H1 (cell line): ENCODE results near the gene WSCD1. TPM values are rescaled to one million over a fixed set of nuclear protein-coding genes. Genes with fewer than 3 reads are reported as not detected.

Source experiments
- CTCF ChIA-PET: fragments of 300-600 bp; sonication (Branson Sonifier 250); formaldehyde crosslinking; loops from one replicate; lab custom pipeline; 2021; ENCODE audit not compliant: partially characterized antibody; lab: Charles Lee
- POLR2A ChIA-PET: fragments of 300-600 bp; sonication (Branson Sonifier 250); formaldehyde crosslinking; loops from one replicate; lab custom pipeline; 2021; ENCODE audit warnings: inconsistent platforms; ENCODE audit not compliant: partially characterized antibody; lab: Charles Lee
- DNase-seq, 2 experiments: peaks; one replicate each; pipeline versions ENCODE4 v3.0.0 to v3.0.0-alpha.2; 2010 to 2022; ENCODE audit warnings: low spot score in 2 of 2, low read depth in 1 of 2, mixed read lengths in 1 of 2
- FAIRE-seq: peaks from 2 replicates; lab custom pipeline; 2011; peaks lifted over from hg19 to GRCh38; lab: Jason Lieb, UNC
- H2AFZ ChIP-seq: 2 replicates; pipeline ENCODE4 v1.8.1; 2012; ENCODE audit warnings: low read length, inconsistent platforms
- H2AK5ac ChIP-seq: 2 replicates; pipeline ENCODE4 v1.6.1; 2013; ENCODE audit warnings: low read depth, low read length
- H2BK120ac ChIP-seq: replicated peaks from 2 replicates; pipeline ENCODE3; 2013; ENCODE audit warnings: low read depth, low read length, inconsistent platforms
- H2BK12ac ChIP-seq: 2 replicates; pipeline ENCODE4 v1.6.1; 2013; ENCODE audit warnings: low read depth, low read length
- H2BK15ac ChIP-seq: 2 replicates; pipeline ENCODE4 v1.6.1; 2013; ENCODE audit warnings: low read length
- H2BK20ac ChIP-seq: 2 replicates; pipeline ENCODE4 v1.6.1; 2013; ENCODE audit warnings: low read length
- H2BK5ac ChIP-seq: 2 replicates; pipeline ENCODE4 v1.6.1; 2013; ENCODE audit warnings: low read depth, low read length
- H3K14ac ChIP-seq: 2 replicates; pipeline ENCODE4 v1.6.1; 2013; ENCODE audit warnings: inconsistent platforms; ENCODE audit not compliant: insufficient read length
- H3K18ac ChIP-seq: 2 replicates; pipeline ENCODE4 v1.6.1; 2013; ENCODE audit warnings: low read length; ENCODE audit errors: extremely low read depth
- H3K23ac ChIP-seq: 2 replicates; pipeline ENCODE4 v1.6.1; 2013; ENCODE audit warnings: inconsistent platforms; ENCODE audit not compliant: insufficient read length
- H3K23me2 ChIP-seq: 2 replicates; pipeline ENCODE4 v1.6.1; 2013; ENCODE audit warnings: low read depth, low read length
- H3K27ac ChIP-seq: 2 replicates; pipeline ENCODE4 v1.6.1; 2011; ENCODE audit warnings: low read depth, low read length, inconsistent platforms
- H3K27me3 ChIP-seq, 4 experiments: replicated peaks in 1 of 4; 1 replicate in 1 of 4; 2 replicates in 3 of 4; pipeline versions ENCODE4 v1.6.1 to v1.8.1; 2011 to 2013; ENCODE audit warnings: low read length in 3 of 4, mild to moderate bottlenecking in 3 of 4, inconsistent platforms in 2 of 4, mixed read lengths in 2 of 4, moderate library complexity in 1 of 4; ENCODE audit not compliant: control insufficient read depth in 3 of 4, insufficient read depth in 3 of 4; ENCODE audit errors: extremely low read depth in 1 of 4
- H3K36me3 ChIP-seq, 4 experiments: 2 replicates each; pipeline versions ENCODE4 v1.6.1 to v1.8.1; 2011 to 2013; ENCODE audit warnings: mild to moderate bottlenecking in 4 of 4, low read length in 3 of 4, moderate library complexity in 2 of 4, control low read depth in 1 of 4, inconsistent platforms in 1 of 4; ENCODE audit not compliant: insufficient read depth in 4 of 4, control insufficient read depth in 2 of 4
- H3K4ac ChIP-seq: replicated peaks from 2 replicates; pipeline ENCODE3; 2013; ENCODE audit warnings: low read length, low read depth, mixed read lengths, inconsistent platforms; ENCODE audit not compliant: insufficient read length
- H3K4me1 ChIP-seq, 4 experiments: replicated peaks in 1 of 4; 1 replicate in 1 of 4; 2 replicates in 3 of 4; pipeline versions ENCODE4 v1.6.1 to v1.8.1; 2011 to 2013; ENCODE audit warnings: low read length in 3 of 4, inconsistent platforms in 2 of 4, mixed read lengths in 1 of 4; ENCODE audit not compliant: insufficient read depth in 4 of 4, control insufficient read depth in 3 of 4
- H3K4me2 ChIP-seq, 2 experiments: 2 replicates each; pipeline versions ENCODE4 v1.6.1 to v1.8.1; 2011 to 2013; ENCODE audit warnings: low read depth in 2 of 2, low read length in 2 of 2, control low read depth in 1 of 2, inconsistent platforms in 1 of 2, mild to moderate bottlenecking in 1 of 2; ENCODE audit not compliant: insufficient read depth in 1 of 2
- H3K4me3 ChIP-seq, 4 experiments: fragments of 200-600, 300-600 bp in 1 of 4; sonication (generic), shearing (Covaris generic), sonication (Bioruptor Twin) in 1 of 4; 2 replicates each; pipeline versions ENCODE4 v1.5.1 to v1.8.1; 2011 to 2016; ENCODE audit warnings: low read length in 4 of 4, low read depth in 3 of 4, control low read depth in 2 of 4, inconsistent platforms in 2 of 4, mild to moderate bottlenecking in 2 of 4, mixed read lengths in 1 of 4, moderate library complexity in 1 of 4; ENCODE audit not compliant: insufficient read depth in 2 of 4; ENCODE audit errors: extremely low read depth in 1 of 4
- H3K56ac ChIP-seq: replicated peaks from 2 replicates; pipeline ENCODE3; 2013; ENCODE audit warnings: low read depth, mild to moderate bottlenecking, mixed read lengths, low read length, inconsistent platforms; ENCODE audit not compliant: insufficient read length
- H3K79me1 ChIP-seq: 2 replicates; pipeline ENCODE4 v1.6.1; 2013; ENCODE audit warnings: low read depth, low read length, control low read depth
- H3K79me2 ChIP-seq, 2 experiments: 2 replicates each; pipeline versions ENCODE4 v1.6.1 to v1.8.1; 2012 to 2013; ENCODE audit warnings: low read length in 2 of 2, mild to moderate bottlenecking in 2 of 2, inconsistent platforms in 1 of 2; ENCODE audit not compliant: insufficient read depth in 2 of 2, control insufficient read depth in 1 of 2
- H3K9ac ChIP-seq, 4 experiments: replicated peaks in 1 of 4; 1 replicate in 1 of 4; 2 replicates in 3 of 4; pipeline versions ENCODE4 v1.6.1 to v1.8.1; 2011 to 2013; ENCODE audit warnings: low read depth in 3 of 4, low read length in 3 of 4, control low read depth in 2 of 4, mild to moderate bottlenecking in 2 of 4, moderate library complexity in 2 of 4, inconsistent platforms in 1 of 4; ENCODE audit errors: extremely low read depth in 1 of 4
- H3K9me3 ChIP-seq, 2 experiments: 2 replicates each; pipeline versions ENCODE4 v1.6.1 to v1.8.1; 2012 to 2013; ENCODE audit warnings: mild to moderate bottlenecking in 2 of 2, moderate library complexity in 2 of 2, control low read depth in 1 of 2, inconsistent platforms in 1 of 2, low read depth in 1 of 2, low read length in 1 of 2, mixed read lengths in 1 of 2; ENCODE audit not compliant: insufficient read depth in 2 of 2
- H4K20me1 ChIP-seq, 2 experiments: replicated peaks in 1 of 2; 2 replicates each; pipeline versions ENCODE3 to v1.8.1; 2011 to 2013; ENCODE audit warnings: inconsistent platforms in 2 of 2, low read length in 2 of 2, mild to moderate bottlenecking in 1 of 2; ENCODE audit not compliant: insufficient read depth in 2 of 2, control insufficient read depth in 1 of 2
- H4K5ac ChIP-seq: 2 replicates; pipeline ENCODE4 v1.6.1; 2013; ENCODE audit warnings: low read length, low read depth, mixed read lengths, inconsistent platforms; ENCODE audit not compliant: insufficient read length
- H4K8ac ChIP-seq: 2 replicates; pipeline ENCODE4 v1.8.0; 2013; ENCODE audit warnings: mild to moderate bottlenecking, moderate library complexity, low read length, inconsistent platforms; ENCODE audit not compliant: insufficient read depth; ENCODE audit errors: extremely low read depth
- H4K91ac ChIP-seq: replicated peaks from 2 replicates; pipeline ENCODE3; 2013; ENCODE audit warnings: low read length, mixed read lengths, inconsistent platforms; ENCODE audit not compliant: insufficient read length
- CTBP2 ChIP-seq: IDR thresholded peaks from 2 replicates; pipeline ENCODE4 v1.7.0; 2011; ENCODE audit warnings: borderline replicate concordance, mild to moderate bottlenecking, moderate library complexity, mixed read lengths, low read length; ENCODE audit not compliant: insufficient read depth, insufficient read length
- GABPA ChIP-seq: IDR thresholded peaks from 2 replicates; pipeline ENCODE4 v1.6.1; 2011; ENCODE audit warnings: mild to moderate bottlenecking, low read length, moderate library complexity, borderline replicate concordance; ENCODE audit not compliant: insufficient read depth
- JUND ChIP-seq: IDR thresholded peaks from 2 replicates; pipeline ENCODE4 v1.6.1; 2011; ENCODE audit warnings: mild to moderate bottlenecking, improper control_type of control experiment, low read length
- PHF8 ChIP-seq: fragments of 200-600 bp; sonication (generic); conservative IDR thresholded peaks from 2 replicates; pipeline ENCODE4 v1.7.1; 2012; ENCODE audit warnings: low read depth, mild to moderate bottlenecking, inconsistent platforms, low read length, moderate library complexity
- POLR2A ChIP-seq, 2 experiments: IDR thresholded peaks; 1 replicate in 1 of 2; 2 replicates in 1 of 2; pipeline ENCODE4 v1.6.1; 2011; ENCODE audit warnings: low read depth in 2 of 2, low read length in 2 of 2, mild to moderate bottlenecking in 2 of 2; ENCODE audit errors: control extremely low read depth in 1 of 2
- RAD21 ChIP-seq, 2 experiments: IDR thresholded peaks in 1 of 2; conservative IDR thresholded peaks in 1 of 2; 2 replicates each; pipeline ENCODE4 v1.6.1; 2011; ENCODE audit warnings: low read depth in 2 of 2, low read length in 2 of 2, improper control_type of control experiment in 1 of 2, inconsistent platforms in 1 of 2, mild to moderate bottlenecking in 1 of 2, moderate library complexity in 1 of 2
- RBBP5 ChIP-seq: IDR thresholded peaks from 2 replicates; pipeline ENCODE4 v1.7.1; 2012; ENCODE audit warnings: low read depth, mild to moderate bottlenecking, inconsistent platforms, low read length, moderate library complexity, borderline replicate concordance
- whole genome bisulfite sequencing, 2 experiments: shearing (Covaris generic) in 1 of 2; methylation state at CpG; one replicate each; pipeline versions ENCODE4 v1.1.6 to v1.1.7; 2013 to 2015; ENCODE audit warnings: low lambda C conversion rate in 2 of 2, mixed read lengths in 2 of 2, inconsistent platforms in 1 of 2, low coverage in 1 of 2, missing lambda C conversion rate in 1 of 2; ENCODE audit not compliant: insufficient replicate concordance in 2 of 2, insufficient coverage in 1 of 2, insufficient read length in 1 of 2; ENCODE audit errors: extremely low coverage in 1 of 2, missing lambda C conversion rate in 1 of 2; 5-methylcytosine and 5-hydroxymethylcytosine counted together
- polyA plus RNA-seq, 7 experiments: library from polyadenylated mRNA; depleted of rRNA in 3 of 7; stranded (reverse) in 5 of 7; unstranded in 2 of 7; fragments of >200 nt in 5 of 7; fragments of 200-250 nt in 2 of 7; gene quantifications; 1 replicate in 5 of 7; 2 replicates in 1 of 7; 4 replicates in 1 of 7; pipeline versions ENCODE4 v1.2.1 to v1.2.3, GENCODE V29; 2011 to 2013; ENCODE audit warnings: missing spikeins in 2 of 7, mixed read lengths in 2 of 7
- total RNA-seq: library from RNA; stranded (reverse); fragmentation: NEBNext Ultra II Directional; extraction: Animal tissue kit (Norgen Biotek cat#: 25700); gene quantifications from 2 replicates; pipeline ENCODE4 v1.2.1, GENCODE V29; 2021
- TF ChIP-seq, protein P1 (sequence below): IDR thresholded peaks from 2 replicates; pipeline ENCODE4 v1.6.1; 2012; ENCODE audit warnings: low read length, inconsistent platforms

The WSCD1 gene
- total and polyA plus RNA-seq, 2 of the 8 experiments (the other 6 are each of a cell fraction or from before 2014, with no cell fraction given): 21.9 to 39.0 TPM

DNA sequence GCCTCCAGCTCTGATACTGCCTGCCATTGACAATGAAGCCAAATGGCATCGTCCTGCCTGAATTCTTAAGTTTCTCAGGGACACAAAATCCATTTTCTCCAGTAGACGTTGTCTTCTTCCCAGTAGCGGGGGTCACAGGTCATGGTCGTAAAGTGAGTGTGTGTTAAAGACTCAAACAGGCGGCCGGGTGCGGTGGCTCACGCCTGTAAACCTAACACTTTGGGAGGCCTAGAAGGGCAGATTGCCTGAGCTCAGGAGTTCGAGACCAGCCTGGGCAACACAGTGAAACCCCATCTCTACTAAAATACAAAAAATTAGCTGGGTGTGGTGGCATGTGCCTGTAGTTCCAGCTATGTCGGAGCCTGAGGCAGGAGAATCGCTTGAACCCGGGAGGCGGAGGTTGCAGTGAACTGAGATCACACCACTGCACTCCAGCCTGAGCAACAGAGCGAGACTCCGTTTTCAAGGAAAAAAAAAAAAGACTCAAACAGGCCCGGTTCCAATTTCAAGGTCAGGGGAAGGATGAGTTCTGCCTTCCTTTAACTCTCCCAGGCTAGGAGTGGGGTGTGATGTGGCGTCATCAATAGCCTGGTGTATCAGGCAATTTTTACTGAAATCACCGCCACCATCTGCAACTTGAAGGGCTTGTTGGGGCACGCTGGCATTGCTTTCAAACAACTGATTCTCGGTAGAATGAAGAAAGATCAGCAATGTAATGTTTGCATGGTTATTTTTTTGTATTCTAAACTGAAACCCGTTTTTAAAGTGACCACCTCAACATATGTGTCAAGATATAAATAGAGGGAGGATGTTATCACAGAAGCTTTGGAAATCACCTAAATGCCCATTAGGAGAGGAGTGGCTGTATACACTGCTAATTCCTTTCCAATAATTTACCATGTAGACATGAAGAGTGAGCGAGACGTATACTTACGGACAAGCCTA is 91.0 kb downstream of the WSCD1 start:
- peak overlapping the region; percentile 62; the same call in 1 of the 2 replicates for H2BK5ac ChIP-seq
- H3K9ac ChIP-seq: no peak overlapping the region
- H2AK5ac ChIP-seq: 0 out of 2 replicates have a peak overlapping the region, but pooled peaks have one; percentile 65
- FAIRE-seq (no peak), DNase-seq (no peak)
- H3K18ac ChIP-seq: peak overlapping the region; percentile 78
- H4K8ac ChIP-seq: no peak overlapping the region
- H2BK20ac ChIP-seq: peak overlapping the region; percentile 97; the same call in 1 of the 2 replicates
- peak overlapping the region; percentile 97 for H2BK120ac ChIP-seq
- no peaks in the 10 kb centered on the region; a peak in 1 of 7 replicates for H3K27me3 ChIP-seq
- H3K36me3 ChIP-seq: no peaks in the 10 kb centered on the region
- H3K4ac ChIP-seq: no peak overlapping the region
- no peak overlapping the region for H3K27ac ChIP-seq
- WGBS, 2 experiments: 83% methylated on average over 24 of the region's 24 CpGs; no CpG with 5 or more reads in 1 of the 2 experiments
- H3K23ac ChIP-seq: no peak overlapping the region
- no peaks in the 10 kb centered on the region for H4K20me1 ChIP-seq
- H2BK12ac ChIP-seq: peak overlapping the region; percentile 80; the same call in 1 of the 2 replicates
- no peak overlapping the region for H3K56ac ChIP-seq
- H3K4me2 ChIP-seq: peak overlapping the region; percentile 68 to 78; a peak in 3 of 4 replicates
- no peaks in the 10 kb centered on the region for H3K79me2 ChIP-seq
- H3K79me1 ChIP-seq: no peaks in the 10 kb centered on the region
- ChIA-PET POLR2A (interaction anchor here (1.2 kb wide), 1 partner anchor 21 kb away, joined by 3 read pairs; no protein-coding TSS in a partner anchor), CTCF (interaction anchor here (1.1 to 1.5 kb wide), 4 partner anchors 15 to 414 kb away, joined by 3 to 4 read pairs (median 4); no protein-coding TSS in a partner anchor)
- no peak overlapping the region for H2AFZ ChIP-seq
- no peaks in the 10 kb centered on the region for H3K23me2 ChIP-seq
- no peak overlapping the region for H3K14ac ChIP-seq
- H4K5ac ChIP-seq: peak overlapping the region; percentile 34
- no peak overlapping the region for H2BK15ac ChIP-seq
- H3K4me1 ChIP-seq: peaks cover 9 to 25% (median 18%) of the 10 kb centered on the region in 4 experiments
- H4K91ac ChIP-seq: peak overlapping the region; percentile 94
- H3K9me3 ChIP-seq: no peaks in the 10 kb centered on the region
- H3K4me3 ChIP-seq: peak overlapping the region in 1 of 4 experiments; percentile 39; a peak in 1 of 8 replicates
- TF ChIP-seq RAD21 (IDR thresholded peaks at IDR 0.05 in 1 of 2, conservative IDR thresholded peaks at IDR 0.05 in 1 of 2; ENCODE audit: low read depth in 2 of 2, low read length in 2 of 2) (no peak), JUND (no peak), RBBP5 (no peak), POLR2A (IDR thresholded peaks at IDR 0.05; ENCODE audit: control extremely low read depth in 1 of 2, low read depth in 2 of 2, low read length in 2 of 2) (no peak), CTBP2 (no peak), PHF8 (no peak), GABPA (no peak)
- TF ChIP-seq, protein P1, sequence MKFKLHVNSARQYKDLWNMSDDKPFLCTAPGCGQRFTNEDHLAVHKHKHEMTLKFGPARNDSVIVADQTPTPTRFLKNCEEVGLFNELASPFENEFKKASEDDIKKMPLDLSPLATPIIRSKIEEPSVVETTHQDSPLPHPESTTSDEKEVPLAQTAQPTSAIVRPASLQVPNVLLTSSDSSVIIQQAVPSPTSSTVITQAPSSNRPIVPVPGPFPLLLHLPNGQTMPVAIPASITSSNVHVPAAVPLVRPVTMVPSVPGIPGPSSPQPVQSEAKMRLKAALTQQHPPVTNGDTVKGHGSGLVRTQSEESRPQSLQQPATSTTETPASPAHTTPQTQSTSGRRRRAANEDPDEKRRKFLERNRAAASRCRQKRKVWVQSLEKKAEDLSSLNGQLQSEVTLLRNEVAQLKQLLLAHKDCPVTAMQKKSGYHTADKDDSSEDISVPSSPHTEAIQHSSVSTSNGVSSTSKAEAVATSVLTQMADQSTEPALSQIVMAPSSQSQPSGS: no peak
